Stimulated activated CD8-positive, alpha-beta memory T cell treated with anti-CD3 and anti-CD28 coated beads, Interleukin-12 subunit alpha, Interleukin-12 subunit beta, amount 100 ng/mL, for 24 hours (primary cell): ENCODE results near the gene B9D2.
"Not testable (repeated sequence)": the region's sequence is repeated elsewhere in the genome, so short reads cannot be mapped to it uniquely, and the experiment has no call there.

Experiments
- DNase-seq: peaks from one replicate; pipeline ENCODE4 v3.0.0-alpha.2; 2020; ENCODE audit errors: extremely low read depth

B9D2 gene

DNA sequence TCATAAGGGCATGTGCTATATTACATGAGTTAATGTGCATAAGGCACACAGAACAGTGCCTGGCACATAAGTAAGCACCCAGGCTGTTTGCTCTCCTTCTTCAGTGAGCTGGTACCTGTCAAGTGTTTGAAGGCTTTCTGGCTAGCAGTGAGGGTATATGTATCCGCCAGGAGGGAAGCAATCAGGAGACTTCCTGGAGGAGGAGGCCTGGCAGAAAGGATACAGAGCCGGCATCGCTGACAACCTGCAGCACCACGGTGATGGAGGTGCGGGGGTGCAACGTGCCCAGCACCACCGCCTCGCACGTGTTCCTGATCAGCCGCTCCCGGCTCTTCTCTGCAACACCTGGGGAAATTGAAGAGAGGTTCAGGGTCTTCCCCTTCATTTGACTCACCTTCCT is 27.7 kb upstream of the B9D2 start:
- DNase-seq = no peak

DNA sequence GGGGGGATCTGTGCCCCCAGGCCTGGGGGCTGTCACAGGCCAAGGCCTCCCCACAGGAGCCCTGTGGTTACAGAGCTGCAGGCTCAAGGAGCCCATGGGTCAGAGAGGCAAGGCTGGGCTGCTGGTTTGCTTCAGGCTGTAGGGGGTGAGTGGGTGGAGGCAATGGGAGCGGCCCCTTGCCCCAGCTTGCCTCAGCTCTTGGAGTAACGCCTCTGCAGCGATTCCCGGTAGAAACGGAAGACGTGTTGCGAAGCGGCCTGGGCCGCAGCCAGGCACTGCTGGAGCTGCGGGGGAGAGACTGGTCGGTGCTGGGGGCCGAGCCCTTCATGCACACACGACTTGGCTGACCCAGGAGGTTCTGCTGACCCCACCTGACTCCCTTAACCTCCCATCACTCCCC is 22.5 kb upstream of the B9D2 start:
- no peak for DNase-seq

DNA sequence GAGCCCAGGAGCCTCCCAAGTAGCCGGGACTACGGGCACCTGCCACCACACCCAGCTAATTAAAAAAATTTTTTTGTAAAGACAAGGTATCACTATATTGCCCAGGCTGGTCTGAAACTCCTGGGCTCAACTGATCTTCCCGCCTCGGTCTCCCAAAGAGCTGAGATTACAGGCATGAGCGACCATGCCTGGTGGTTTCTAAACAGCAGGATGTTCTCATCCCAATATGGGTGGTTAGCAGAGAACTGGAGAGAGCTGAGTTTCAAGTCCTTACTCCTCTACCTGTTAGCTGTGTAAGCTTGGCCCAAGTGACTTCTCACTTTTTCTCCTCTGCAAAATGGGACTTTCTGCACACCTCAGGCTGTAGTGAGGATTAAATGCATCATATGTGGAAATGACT is 20.4 kb upstream of the B9D2 start:
- no peak for DNase-seq

DNA sequence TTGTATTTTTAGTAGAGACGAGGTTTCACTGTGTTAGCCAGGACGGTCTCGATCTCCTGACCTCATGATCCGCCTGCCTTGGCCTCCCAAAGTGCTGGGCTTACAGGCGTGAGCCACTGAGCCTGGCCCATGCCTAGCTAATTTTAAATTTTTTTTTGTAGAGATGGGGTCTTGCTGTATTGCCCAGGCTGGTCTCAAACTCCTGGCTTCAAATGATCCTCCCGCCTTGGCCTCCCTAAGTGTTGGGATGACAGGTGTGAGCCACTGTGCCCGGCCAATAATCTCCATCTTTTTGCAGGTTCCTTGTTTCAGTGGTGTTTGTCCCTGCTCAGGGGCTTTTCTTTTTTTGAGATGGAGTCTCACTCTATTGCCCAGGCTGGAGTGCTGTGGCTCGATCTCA is 17.6 kb upstream of the B9D2 start:
- not testable (repeated sequence) for DNase-seq

DNA sequence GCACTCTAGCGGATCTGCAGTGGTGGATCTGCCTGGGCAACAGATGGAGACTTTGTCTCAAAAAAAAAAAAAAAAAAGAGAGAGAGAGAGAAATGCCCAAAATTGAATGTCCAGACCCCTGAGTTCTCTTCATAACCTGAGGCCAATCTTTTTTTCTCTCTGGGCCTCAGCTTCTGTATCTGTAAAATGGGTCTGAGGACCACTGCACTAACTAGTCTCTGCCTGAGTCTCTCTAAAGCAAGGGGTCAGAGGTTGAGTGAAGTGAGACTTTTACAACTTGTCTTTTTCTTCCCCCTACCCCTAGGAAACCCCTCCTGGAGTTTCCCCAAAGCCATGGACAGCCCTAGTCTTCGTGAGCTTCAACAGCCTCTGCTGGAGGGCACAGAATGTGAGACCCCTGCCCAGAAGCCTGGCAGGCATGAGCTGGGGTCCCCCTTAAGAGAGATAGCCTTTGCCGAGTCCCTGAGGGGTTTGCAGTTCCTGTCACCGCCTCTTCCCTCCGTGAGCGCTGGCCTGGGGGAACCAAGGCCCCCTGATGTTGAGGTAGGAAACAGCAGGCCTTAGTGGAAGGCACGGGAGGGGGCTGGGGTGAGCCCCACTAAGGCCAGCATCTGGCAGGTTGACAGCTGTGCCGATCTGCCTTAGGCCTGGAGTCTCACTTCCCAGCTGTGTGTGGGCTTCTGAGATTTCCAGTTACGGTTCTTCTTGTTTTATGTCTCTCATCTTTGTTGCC is 14.2 kb upstream of the B9D2 start:
- DNase-seq = no peak

DNA sequence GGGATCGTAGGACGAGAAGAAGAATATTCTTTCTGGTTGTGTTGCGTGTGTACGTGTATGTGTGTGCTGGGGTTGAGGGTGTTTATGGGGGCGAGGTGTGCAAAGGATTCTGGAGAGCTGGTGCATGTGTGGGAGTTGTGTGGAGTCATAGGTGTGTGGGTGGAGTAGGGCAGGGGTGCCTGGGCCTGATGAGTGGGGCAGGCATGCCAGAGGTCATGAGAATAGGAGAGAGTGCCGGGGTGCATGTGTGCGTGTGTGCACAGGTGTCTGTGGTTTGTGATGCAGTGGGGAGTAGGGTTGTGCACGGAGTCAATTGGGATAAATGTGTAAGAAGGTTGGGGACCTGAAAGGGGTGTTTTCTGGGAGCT is 13.0 kb upstream of the B9D2 start:
- DNase-seq = no peak

DNA sequence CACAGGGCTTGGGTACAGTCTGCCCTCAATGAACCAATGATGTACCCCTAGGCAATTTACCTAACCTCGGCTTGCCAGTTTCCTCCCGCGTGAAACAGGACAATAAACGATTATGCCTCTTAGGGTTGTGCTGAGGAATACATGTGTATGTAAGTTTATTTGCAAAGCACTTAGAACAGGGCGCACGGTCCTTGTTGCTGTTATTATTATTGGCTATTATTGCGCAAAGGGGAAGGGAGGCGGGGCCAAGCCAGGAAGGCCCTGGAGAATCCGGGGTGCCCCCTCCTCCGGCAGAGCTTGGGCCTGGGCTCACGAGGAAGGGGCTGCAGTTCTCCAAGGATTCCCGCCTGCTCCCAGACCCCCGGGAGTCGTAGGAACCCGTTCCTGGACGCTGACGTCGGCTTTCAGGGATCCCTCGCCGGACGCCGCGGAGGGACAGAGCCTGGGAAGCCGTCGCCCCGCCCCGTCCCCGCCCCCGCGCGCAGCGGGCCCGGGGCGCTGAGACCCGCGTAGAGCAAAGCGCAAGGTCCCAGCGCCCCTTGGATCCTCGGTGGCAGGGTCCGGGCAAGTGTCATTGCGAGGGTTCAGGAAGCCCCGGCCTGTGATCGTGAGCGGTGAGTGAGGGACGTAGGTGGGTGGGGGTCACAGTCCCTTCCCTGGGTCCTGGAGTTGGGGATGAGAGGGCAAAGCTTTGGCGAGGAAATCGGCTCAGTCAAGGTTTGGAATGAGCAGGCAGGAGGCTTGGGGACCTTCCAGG is 12.5 kb upstream of the B9D2 start, which contains the start of gene TMEM91:
Gene TMEM91 (plus strand): TSS at position 293 of the 757 bp plus-strand sequence. CDS start 1,777 bp downstream, outside the sequence.
- DNase-seq = no peak

DNA sequence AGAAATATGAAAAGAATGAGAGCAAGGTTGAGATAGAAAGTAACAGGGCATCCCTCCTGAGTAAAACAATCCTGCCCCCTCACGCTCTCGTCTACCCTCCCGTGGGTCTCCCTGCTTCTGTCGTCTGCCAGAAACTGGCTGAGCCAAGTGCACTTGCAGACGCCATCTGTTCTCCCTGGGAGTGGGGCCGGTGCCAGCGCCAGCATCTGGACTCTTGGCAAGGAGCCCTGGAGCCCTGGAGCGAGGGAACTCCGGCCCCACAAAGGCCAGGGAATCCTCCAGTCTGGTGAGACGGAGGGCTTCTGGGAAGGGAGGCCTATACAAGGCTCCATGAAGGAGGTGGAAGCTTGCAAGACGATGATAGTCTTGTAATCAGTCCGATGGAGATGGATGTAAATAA is 10.0 kb upstream of the B9D2 start:
- DNase-seq = no peak

DNA sequence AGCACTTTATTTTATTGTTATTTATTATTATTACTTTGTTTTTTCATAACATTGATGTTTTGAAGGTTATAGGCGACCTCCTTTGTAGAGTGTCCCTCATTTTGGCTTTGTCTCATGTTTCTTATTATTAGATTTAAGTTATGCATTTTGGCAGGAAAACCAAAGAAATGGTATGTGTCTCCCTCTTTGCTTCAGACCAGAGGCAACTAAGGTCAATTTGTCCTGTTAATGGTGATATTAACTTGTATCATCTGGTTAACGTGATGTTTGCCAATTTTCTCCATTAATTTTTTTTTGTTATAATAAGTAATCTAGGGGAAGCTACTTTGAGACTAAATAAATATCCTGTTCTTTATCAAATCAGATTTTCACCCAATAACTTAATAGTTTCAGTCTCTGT is 8.6 kb upstream of the B9D2 start:
- no peak for DNase-seq

DNA sequence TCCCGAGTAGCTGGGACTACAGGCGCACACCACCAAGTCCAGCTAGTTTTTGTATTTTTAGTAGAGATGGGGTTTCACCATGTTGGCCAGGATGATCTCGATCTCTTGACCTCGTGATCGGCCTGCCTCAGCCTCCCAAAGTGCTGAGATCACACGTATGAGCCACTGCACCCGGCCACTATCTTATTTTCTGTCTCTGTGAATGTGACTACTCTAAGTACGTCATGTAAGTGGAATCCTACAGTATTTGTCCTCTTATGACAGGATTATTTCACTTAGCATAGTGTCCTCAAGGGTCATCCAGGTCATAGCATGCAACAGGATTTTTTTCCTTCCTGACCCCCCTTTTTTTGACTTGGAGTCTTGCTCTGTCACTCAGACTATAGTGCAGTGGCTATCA is 7.6 kb upstream of the B9D2 start:
- DNase-seq = no peak

DNA sequence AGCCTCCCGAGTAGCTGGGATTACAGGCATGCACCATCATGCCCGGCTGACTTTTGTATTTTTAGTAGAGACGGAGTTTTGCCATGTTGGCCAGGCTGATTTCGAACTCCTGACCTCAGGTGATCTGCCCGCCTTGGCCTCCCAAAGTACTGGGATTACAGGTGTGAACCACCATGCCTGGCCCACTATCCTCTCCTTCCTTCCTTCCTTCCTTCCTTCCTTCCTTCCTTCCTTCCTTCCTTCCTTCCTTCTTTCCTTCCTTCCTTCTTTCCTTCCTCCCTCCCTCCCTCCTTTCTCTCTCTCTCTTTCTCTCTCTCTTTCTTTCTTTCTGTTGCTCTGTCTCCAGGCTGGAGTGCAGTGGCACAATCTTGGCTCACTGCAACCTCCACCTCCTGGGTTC is 7.2 kb upstream of the B9D2 start:
- DNase-seq = not testable (repeated sequence)

DNA sequence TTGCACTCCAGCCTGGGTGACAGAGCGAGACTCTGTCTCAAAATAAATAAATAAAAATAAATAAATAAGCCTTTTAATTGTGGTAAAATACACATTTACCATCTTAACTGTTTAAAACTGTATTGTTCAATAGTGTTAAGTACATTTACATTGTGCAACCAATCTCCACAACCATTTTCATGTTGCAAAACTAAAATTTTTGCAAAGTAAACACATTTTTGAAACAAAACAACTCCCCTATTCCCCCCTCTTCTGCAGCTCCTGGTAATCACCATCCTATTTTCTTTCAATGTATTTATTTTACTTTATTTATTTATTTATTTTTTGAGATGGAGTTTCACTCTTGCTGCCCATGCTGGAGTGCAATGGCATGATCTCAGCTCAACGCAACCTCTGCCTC is 5.8 kb upstream of the B9D2 start:
- DNase-seq = no peak

DNA sequence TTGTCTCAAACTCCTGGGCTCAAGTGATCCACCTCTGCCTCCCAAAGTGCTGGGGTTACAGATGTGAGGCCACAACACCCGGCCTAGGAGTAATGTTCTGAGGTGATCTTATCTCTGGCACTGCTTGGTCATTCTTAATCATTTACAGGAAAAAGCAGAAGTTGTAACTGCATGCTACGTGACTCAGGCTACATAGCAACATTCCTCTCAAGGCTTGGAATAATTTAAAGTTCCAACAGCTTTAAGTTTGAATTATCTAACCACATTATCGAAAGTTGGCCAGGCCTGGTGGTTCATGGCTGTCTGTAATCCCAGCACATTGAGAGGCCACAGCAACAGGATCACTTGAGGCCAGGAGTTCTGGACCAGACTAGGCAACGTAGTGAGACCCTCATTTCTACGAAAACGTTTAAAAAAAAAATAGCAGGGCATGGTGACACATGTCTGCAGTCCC is 3.9 kb upstream of the B9D2 start:
- no peak for DNase-seq

DNA sequence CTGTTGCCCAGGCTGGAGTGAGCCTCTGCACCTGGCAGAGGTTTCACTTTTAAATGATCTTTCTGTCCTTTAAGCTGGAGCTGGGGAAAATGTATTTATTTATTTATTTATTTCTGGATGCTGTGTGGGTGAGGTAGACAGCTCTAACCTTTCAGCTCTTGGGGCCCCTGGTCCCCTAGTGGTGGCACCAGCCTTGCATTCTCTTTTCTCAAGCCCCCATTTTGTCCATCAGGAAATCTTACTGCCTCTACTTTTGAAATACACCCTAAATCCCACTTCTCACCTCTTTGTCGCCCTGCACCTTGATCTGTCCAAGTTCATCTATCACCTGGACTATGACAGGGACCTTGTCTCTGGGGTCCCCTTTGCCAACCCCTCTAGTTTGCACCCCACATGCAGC is 2.1 kb upstream of the B9D2 start:
- DNase-seq = no peak

DNA sequence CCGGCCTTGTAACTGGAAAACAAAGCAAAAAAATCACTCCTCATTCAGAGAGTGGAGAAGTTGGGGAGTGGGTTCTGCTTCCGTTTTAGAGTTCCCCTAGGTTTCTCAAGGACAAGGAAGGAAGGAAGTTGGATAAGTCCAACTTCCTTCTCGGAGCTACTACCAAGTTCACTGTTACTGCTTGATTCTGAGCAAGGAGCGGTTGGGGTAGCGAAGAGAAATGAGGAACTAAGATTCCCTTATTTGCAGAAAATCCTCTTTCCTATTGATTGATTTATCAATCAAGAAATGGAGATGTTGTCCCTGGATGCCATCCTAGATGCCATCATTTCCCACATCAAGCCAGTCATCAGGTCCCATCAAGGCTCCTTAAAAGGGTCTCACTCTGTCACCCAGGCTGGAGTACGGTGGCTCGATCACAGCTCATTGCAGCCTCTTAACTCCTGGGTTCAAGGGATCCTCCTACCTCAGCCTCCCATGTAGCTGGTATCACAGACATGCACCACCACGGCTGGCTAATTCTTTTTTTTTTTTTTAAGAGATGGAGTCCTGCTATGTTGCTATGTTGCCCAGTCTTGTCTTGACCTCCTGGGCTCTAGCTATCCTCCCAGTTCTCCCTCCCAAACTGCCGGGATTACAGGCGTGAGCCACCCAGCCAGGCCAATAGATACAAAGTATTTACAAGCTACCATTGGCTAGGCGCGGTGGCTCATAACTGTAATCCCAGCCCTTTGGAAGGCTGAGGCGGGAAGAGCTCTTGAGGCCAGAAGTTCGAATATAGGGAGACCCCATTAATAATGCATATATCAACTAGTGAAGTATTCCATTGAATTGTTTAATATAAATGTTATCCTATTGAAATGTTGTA is 809 bp upstream of the B9D2 start:
- no peak for DNase-seq

DNA sequence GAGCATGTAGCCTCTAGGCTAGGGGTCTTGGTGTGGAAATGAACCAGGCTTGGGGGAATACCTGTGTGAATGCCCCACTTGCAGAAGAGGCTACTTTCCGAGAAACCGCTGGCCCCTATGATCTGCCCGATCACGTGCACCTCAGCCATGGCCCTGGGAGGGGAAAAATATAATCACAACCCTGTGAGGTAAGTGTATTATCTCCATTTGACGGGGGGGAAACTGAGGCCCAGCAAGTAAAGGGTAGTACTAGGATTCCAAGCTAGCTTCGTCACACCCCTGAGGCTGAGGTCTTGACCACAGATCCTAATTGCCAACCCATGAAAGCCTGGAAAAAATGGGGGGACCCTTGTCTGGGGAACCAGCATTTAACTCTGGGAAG is 587 bp downstream of the B9D2 start:
- no peak for DNase-seq

DNA sequence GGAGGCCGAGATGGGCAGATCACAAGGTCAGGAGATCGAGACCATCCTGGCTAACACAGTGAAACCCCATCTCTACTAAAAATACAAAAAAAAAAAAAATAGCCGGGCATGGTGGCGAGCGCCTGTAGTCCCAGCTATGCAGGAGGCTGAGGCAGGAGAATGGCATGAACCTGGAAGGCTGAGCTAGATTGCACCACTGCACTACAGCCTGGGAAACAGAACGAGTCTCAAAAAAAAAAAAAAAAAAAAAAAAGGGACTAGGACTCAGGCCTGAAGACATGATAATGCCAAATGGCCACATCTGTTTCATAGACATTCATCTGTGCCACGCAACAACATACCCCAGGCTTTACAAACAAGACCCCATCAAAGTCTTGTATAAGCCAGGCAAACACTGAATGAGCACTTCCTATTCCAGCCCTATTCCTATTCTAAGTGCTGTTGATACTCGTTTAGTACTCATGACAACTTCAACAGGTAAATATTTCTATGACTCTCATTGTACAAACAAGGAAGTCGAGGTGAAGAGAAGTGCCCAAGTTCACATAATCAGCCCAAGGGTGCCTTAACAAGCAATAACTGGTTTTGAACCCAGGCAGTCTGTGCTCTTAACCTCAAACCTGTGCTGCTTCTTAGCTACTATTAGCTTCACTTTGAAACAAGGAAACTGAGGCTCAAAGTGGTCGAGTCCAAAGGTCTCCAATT is 1.7 kb downstream of the B9D2 start:
- no peak for DNase-seq

DNA sequence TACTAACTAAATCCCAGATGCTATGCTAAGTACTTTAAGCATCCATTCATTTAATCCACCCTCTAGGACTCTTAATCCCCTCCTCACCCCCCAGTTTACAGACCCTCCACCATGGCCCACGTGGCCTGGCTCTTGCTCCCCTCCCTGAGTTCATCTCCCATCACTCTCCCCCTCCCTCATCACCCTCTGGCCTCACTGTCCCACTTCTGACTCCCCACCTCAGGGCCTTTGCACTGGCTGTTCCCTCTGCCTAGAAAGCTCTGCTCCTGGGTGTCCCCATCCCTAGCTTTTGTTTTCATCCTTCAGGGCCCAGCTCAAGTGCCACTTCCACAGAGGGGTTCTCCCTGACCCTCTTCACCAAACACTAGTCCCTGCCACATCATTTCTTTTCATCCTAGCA is 4.2 kb downstream of the B9D2 start:
- no peak for DNase-seq

DNA sequence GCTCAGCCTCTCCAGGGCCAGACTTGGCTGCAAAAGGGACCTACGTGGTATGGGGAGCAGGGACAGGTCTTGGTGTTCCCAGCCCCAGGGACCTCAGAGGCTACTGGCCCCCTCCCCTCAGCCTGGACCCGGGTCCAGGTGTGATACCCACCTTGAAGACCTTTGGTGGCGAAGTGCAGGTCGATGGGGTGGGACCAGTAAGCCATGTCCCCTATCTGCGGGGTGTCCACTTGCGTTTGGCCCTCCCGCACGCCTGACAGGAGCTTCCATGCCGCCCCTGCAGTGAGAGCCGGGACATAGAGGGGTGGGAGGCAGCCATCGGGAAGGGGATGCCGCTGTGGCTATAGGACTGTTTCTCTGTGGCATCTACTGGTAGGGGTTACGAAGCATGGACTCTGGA is 6.2 kb downstream of the B9D2 start:
- DNase-seq = no peak

DNA sequence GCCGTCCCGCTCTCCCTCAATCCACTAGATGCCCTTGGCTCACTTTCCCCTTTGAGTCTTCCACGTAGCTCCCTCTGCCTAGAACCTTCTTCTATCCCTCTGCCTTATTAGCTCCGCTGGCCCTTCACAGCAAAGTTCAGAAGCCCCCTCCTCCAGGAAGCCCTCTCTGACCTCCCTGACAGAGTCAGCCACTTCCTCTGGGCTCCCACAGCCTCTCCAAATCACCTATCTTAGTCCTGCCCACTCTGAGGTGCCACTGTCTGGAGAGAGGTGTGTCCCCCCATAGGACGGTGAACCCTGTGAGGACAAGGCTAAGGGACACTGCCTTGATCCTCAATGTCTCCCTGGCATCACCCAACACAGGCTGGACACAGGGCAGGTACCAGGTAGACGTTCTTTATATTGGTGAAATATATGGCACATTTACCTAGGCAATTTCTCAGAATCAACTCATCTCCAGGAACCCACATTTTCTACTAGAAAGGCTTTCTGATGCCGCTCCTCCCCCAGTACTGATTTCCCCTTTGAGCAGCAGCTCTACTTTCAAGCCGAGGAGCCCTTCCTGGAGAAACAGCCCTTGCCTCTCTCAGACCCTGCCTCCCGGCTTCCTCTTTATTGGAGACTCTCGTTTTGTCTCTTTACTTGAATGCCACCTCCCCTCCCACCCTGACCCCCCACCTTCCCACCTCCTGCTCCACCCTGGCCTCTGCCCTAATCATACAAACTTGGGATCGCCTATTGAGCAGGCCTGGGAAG is 6.8 kb downstream of the B9D2 start:
- no peak for DNase-seq

DNA sequence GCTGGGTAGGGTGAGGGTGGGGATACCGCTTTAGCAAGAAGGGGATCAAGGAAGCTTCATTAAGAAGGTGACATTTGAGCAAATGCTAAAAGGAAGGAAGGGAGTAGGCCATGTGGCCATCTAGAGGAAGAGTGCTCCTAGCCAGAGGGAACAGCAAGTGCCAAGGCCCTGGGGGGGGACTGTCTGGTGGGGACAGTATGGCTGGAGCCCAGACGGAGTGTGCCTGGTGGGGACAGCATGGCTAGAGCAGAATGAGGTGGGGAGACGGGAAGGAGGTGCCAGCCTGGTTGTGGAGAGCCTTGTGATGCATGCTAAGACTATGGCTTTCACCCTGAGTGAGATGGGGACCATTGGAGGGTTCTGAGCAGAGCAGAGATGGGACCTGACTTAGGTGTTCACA is 8.1 kb downstream of the B9D2 start:
- DNase-seq = no peak
